GM18867 (cell line): Measurements from ENCODE around the gene MPO.

Experiments used
- ATAC-seq: cut with Tn5 transposase; IDR thresholded peaks from one replicate; pipeline ENCODE4 v1.9.1; 2021; ENCODE audit warnings: mild to moderate bottlenecking, moderate library complexity; ENCODE audit not compliant: unreplicated experiment

Gene MPO

GRCh38 chr17:58242171-58242784, 38.5 kb downstream of the MPO start:
- no peak for ATAC-seq

GRCh38 chr17:58239987-58240386, 40.7 kb downstream of the MPO start:
- no peak for ATAC-seq

- ATAC-seq = no peak
Measured at GRCh38 chr17:58238147-58238634, 42.5 kb downstream of the MPO start, which contains the start of gene LPO. LPO (plus strand) TSS chr17:58238584; CDS start chr17:58242980, 4,396 bp downstream.

GRCh38 chr17:58236394-58236793, 44.3 kb downstream of the MPO start:
- no peak for ATAC-seq

- ATAC-seq = no peak
Measured at GRCh38 chr17:58235821-58236220, 44.9 kb downstream of the MPO start.

GRCh38 chr17:58234512-58234911, 46.2 kb downstream of the MPO start:
- ATAC-seq = no peak

GRCh38 chr17:58233543-58233942, 47.2 kb downstream of the MPO start:
- ATAC-seq = no peak

GRCh38 chr17:58232707-58233156, 48.0 kb downstream of the MPO start:
- ATAC-seq = peak; percentile 63

- ATAC-seq = no peak
Measured at GRCh38 chr17:58231641-58232040, 49.1 kb downstream of the MPO start.

- ATAC-seq = no peak
Measured at GRCh38 chr17:58229881-58230280, 50.9 kb downstream of the MPO start.

GRCh38 chr17:58229384-58229783, 51.4 kb downstream of the MPO start:
- ATAC-seq = no peak

- no peak for ATAC-seq
Measured at GRCh38 chr17:58228679-58229078, 52.1 kb downstream of the MPO start.

GRCh38 chr17:58227733-58228132, 53.0 kb downstream of the MPO start:
- no peak for ATAC-seq

- ATAC-seq = no peak
Measured at GRCh38 chr17:58224315-58224714, 56.4 kb downstream of the MPO start.
